Stimulated activated CD4-positive, alpha-beta T cell treated with anti-CD3 and anti-CD28 coated beads, Interleukin-12 subunit alpha, Interleukin-12 subunit beta, amount 100 ng/mL, for 24 hours (primary cell): Measurements from ENCODE around the gene KIN.
"Not testable (repeated sequence)": the region's sequence is repeated elsewhere in the genome, so short reads cannot be mapped to it uniquely, and the experiment has no call there.

Source experiments
- DNase-seq, 2 experiments: peaks; one replicate each; pipeline ENCODE4 v3.0.0-alpha.2; 2020; ENCODE audit warnings: low read depth in 2 of 2

The KIN gene, protein sequence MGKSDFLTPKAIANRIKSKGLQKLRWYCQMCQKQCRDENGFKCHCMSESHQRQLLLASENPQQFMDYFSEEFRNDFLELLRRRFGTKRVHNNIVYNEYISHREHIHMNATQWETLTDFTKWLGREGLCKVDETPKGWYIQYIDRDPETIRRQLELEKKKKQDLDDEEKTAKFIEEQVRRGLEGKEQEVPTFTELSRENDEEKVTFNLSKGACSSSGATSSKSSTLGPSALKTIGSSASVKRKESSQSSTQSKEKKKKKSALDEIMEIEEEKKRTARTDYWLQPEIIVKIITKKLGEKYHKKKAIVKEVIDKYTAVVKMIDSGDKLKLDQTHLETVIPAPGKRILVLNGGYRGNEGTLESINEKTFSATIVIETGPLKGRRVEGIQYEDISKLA

DNA sequence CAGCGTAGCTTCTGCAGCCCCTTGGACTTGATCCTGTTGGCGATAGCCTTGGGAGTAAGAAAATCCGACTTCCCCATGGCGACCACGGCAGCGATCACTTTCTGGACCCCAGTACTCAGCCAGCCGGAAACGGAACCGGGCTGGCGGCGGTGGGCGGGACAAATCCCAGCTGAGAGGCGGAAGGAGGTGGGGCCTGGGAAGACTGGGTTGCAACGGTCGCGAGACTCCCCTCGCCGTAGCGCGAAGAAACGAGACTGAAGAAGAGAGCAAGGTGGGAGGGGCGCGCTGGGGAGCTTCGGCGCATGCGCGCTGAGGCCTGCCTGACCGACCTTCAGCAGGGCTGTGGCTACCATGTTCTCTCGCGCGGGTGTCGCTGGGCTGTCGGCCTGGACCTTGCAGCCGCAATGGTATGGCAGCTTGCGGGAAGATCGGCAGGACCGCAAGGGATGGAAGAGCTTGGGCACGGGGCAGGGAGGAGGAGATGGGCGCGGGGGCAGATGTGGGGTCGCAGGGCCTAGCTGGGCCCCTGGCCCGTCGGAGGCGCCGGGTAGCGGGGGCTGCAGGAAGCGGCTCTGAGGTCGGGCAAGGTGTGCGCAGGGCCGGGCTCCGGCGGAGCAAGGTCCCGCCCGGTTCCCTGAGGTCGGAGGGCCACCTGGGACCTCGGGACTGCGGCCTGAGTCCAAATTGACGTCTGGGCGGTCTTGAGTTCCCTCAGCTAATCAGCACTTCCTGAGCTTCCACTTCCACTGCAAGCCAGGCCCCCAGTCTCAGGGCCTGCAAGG is at the start of gene KIN, which contains the start of gene ATP5F1C:
KIN (minus strand) TSS at position 137 of the 782 bp plus-strand sequence; CDS start at position 77, 60 bp downstream.
ATP5F1C (plus strand) TSS at position 321 of the 782 bp plus-strand sequence; CDS start at position 352, 31 bp downstream.
- peak; percentile 97 for DNase-seq

DNA sequence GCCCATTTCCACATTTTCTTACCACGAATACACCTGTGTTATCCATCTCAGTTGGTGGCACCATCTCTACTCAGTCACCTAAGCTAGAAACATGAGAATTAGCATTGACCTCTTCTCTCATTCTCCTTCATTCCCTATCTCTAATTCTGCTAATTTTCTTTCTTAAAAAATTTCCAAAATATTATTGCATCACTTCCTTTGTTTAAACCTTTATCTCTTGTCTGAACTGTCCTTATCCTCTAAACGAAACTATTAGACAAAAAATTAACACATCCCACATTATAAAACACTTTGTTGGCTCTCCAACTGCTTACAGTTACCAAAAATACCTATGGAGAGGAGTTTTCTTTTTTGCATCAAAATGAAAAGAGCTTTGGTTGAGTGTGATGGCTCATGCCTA is 48.8 kb upstream of the KIN start:
- DNase-seq = no peak

DNA sequence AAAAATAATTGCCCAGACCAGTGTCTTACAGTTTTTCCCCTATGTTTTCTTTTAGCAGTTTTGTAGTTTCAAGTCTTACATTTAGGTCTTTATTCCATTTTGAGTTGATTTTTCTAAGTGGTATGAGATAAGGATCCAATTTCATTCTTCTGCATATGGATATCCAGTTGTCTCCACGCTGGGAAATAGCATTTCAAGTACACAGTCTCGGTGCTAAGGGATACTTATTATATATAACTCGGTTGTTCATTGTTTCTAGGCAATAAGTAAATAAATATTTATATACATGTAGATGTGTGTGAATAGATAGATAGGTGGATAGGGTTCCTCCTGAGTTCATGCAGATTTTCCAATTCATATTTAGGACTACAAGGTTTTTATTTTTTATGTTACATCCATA is 46.5 kb upstream of the KIN start:
- no peak for DNase-seq

DNA sequence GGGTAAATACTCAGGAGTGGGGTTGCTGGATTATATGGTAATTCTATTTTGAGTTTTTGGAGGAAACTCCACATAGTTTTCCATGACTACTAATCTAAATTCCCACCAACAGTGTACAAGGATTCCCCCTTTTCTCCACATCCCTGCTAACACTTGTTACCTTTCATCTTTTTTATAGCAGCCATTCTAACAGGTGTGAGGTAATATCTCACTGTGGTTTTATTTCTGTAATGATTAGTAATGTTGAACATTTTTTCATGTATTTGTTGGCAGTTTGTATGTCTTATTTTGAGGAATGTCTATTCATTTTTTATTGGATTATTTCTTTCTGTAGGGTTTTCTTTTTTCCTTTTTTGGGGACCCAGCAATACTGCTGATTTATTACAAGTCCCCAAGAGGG is 45.4 kb upstream of the KIN start:
- no peak for DNase-seq

DNA sequence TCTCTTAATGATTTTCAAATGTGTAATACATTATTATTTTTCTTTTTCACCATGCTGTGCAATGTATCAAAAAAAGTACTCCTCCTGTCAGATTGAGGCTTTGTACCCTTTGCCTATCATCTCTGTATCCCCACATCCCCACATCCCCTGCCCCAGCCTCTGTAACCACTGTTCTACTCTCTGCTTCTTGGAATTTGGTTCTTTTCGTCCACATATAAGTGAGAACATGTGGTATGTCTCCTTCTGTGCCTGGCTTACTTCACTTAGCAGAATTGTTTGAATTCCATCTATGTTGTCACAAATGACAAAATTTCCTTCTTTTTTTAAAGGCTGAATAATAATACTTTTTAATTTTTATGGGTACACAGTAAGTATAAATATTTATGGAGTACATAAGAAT is 44.3 kb upstream of the KIN start:
- DNase-seq = no peak

DNA sequence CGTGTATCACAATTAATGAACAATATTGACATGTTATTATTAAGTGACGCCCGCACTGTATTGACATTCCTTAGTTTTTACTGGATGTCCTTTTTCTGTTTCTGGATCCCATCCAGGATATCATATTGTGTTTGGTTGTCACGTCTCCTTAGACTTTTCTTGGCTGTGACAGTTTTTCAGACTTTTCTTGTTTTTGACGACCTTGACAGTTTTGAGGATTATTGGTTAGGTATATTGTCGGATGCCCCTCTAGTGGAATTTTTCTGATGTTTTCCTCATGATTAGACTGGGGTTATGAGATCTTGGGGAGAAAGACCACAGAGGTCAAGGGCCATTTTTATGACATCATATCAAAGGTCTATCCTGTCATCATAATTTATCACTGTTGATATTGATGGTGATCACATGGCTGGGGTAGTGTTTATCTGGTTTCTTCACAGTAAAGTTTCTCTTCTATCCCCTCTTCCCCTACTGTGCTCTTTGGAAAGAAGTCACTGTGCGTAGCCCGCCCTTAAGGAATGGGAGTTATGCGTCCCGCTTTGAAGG is 41.6 kb upstream of the KIN start:
- no peak for DNase-seq

DNA sequence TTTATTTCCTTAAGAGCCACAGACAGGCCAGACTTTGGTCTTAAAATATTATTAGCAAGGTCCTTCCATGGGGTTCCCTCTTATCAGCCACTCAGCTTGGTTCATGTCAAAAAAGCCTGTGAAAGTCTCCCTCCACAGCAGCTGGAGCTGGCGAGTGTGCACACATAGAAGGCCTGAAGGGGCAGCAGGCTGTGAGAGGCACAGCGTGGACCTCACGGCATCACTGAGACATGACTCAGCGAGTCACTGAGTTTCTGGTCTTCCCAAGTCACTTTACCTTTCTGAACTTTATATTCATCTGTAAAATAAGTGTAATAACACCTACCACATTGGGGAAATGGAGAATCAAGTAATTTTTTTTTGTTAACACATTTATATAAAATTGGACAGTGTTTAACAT is 39.2 kb upstream of the KIN start:
- DNase-seq = no peak

DNA sequence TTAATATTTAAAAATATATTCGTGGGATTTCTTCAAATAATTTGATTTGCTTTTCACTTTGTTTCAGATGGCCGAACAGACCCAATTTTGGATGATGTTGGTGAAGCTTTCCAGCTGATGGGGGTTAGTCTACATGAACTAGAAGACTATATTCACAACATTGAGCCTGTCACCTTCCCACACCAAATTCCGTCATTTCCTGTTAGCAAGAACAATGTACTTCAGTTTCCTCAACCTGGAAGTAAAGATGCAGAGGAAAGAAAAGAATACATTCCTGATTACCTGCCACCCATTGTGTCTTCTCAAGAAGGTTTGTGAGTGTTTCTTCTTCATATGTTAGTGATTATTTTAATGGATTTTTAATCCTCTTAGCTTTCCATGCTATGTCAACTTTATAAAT is 36.5 kb upstream of the KIN start:
- no peak for DNase-seq

DNA sequence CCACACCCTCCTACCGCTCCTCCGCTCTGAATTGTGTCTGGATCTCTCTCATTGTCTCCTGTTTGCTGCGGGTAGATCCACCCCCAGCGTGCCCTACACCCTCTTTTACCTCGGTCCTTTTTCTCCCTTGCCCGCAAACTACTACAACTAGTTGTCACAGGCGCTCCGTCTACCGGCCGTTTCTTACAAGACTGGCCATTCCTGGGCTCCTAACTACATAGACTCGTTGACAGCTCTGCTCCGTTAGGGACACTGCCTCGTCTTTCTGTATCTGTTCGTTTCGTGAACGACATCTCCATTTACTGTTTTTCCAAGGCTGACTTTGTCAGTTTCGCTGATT is 31.3 kb upstream of the KIN start:
- DNase-seq = no peak

DNA sequence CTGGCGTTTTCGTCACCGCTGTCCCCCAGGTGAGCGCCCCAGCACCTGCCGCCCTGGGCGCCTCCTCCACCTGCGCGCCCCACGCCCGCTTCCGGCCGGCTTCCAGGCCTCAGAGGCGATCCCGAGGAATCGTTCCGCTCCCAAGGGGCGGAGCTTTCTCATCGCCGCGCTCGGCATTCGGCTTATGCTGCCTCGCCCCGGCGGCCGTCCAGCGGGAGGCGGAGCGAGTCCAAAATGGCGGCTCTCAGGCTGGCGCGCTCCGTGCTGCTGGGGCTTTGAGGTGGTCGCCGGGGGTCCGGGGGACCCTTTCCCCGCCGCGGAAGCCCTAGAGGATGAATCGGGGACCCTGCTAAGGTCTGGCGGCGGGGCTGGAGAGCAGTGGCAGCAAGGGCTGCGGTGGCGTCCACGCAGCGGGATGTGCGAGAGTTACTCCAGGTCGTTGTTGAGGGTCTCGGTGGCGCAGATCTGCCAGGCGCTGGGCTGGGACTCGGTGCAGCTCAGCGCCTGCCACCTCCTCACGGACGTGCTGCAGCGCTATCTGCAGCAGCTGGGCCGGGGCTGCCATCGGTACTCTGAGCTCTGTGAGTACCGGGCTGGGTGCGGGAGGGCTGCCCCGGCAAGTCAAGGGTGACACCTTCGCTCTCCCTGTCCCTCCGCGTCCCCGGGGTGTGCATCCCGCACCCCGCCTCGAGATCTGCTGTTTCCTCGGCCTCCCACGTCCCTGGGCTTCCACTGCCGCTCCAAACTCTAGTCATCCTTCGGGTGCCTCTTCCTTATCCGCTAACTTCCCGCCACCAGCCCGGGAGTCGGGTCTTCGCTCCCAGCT is 30.7 kb upstream of the KIN start, which contains the start of gene TAF3:
TAF3 (plus strand) TSS at position 211 of the 826 bp plus-strand sequence; CDS start at position 416, 205 bp downstream.
- DNase-seq = peak; percentile 86 to 91

DNA sequence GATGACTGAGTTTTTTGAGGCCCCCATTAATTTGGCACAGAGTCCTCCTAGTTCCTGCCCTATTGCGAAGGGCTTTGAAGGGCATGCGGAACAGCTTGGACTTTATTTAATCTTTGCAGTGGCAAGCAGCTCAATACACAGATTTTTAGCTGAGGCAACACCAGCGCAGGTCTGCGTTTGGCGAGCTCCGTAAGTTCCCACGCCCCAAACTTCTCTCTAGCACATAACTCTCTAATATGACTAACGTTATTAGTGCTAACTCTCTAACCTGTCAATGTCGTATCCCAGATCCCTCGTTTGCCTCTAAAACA is 30.1 kb upstream of the KIN start:
- DNase-seq = no peak

DNA sequence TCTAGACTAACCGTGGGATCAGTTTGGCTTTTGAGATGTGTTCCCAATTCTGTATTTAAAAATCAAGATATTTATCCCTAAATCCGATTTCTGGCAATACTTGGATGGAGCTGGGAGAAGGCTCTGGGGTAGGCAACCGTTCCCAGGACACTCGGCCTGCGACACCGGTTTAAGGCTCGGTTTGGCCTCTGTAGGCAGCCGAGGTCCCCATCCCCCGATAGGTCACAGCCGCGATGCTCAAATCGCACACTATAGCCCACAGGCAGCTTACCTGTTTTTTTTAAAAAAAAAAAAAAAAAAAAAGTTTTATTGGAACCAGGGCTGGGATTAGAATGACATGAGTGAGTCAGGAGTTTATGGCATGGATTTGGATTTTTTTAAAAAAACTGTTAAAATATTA is 29.8 kb upstream of the KIN start:
- DNase-seq = no peak

DNA sequence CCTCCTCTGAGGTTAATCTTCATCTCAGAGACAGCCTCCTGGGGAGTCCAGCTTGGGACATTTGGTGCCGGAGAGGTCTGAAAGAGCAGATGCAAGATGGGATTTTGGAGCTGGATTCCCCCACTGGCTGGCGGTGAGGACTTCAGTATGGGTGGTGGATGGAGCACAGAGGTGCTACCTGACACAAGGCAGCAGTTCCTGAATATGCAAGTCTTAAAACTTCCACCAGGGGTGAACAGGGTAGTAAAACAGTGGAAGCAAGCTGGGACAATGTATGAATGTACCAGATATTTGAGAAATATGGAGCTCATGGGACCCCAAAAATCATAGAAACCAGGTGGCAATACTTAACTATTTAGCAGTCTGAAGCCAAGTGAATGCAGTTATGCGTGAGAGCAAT is 25.7 kb upstream of the KIN start:
- no peak for DNase-seq

DNA sequence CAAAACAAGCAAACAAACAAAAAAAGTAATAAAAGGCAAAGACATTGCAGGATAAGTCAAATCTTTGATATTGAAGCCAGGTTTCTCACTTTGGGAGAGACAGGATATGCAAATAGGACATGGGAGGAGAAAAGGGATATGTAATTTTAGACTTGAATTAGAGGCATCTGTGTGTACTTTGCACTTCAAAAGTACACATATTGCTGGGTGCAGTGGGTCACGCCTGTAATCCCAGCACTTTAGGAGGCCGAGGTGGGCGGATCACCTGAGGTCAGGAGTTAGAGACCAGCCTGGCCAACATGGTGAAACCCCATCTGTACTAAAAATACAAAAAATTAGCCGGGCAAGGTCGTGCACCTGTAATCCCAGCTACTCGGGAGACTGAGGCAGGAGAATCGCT is 23.9 kb upstream of the KIN start:
- DNase-seq = not testable (repeated sequence)

DNA sequence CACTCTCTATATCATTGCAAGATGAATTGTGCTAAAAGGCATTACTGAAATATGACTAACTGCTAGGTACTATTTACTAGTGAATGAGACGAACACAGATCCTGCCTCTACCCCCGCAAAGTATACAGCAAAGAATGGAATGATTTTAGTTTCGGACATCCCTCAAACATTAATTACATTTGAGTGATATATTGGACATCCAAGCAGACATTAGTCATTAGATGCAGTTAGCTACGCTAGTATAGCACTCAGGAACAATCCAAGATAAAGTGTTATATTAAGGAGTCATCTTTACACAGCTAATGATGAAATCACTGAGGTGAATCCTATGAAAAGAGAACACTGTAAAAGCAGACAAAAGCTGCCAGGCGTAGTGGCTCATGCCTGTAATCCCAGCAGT is 23.2 kb upstream of the KIN start:
- no peak for DNase-seq

DNA sequence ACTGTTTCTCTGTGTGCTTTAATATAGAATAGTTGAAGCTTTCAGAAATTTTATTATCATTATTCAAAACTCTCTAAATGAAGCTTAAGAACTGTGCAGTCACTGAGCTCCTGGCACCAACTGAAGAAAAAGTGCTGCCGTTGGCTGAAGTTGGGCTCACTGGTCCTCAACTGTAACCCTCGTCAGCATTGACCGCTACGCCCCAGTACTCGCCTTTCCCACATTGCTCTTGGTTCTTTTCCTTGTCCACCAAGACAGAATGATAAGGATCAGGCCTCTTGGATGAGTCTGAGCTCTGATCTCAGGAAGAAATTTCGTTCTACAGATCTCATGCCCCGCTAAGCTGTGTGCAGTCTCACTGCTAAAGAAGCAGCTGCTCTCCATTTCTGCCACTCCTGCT is 22.6 kb upstream of the KIN start:
- DNase-seq = no peak

DNA sequence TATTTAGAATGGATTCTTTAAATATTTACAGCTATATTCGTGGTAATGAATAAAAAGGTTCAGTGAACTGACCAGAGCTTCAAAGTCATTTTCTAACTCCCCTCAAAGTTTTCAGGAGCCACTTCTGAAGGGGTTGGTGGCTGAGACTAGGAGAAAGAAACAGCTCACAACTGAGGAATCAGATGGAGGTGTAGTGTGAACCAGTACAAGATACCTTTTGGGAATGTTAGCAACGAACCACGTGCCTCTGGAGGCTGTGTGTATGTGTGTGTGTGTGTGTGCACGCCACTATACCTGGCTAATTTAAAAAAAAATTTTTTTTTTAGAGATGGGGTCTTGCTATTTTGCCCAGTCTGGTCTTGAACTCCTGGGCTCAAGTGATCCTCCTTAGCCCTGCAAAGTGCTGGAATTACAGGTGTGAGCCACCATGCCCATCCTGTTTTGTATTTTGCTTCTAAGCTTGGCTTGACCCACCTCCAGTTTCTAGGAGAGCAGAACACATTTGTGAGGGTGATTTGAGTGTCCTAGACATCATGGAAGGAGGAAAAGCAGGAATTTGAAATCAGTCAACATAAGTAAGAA is 21.0 kb upstream of the KIN start:
- DNase-seq = no peak

DNA sequence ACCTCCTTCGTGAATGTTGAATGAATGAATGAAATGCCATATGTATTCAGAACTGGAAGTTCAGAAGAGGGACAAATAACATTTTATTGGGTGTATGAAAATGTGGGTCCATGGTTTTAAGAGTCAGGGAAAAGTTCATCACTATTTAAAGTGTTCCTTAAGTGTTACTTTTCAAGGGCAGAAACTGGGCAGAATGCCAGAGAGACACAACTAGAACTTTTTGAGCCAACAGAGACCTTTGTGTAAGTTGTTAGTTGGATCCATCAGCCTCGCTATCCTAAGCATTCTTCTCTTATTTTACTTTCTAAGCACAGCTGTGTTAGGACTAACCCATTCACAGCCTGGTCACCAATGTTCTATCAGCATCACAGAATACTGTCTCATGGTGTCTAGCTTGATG is 16.9 kb upstream of the KIN start:
- no peak for DNase-seq

DNA sequence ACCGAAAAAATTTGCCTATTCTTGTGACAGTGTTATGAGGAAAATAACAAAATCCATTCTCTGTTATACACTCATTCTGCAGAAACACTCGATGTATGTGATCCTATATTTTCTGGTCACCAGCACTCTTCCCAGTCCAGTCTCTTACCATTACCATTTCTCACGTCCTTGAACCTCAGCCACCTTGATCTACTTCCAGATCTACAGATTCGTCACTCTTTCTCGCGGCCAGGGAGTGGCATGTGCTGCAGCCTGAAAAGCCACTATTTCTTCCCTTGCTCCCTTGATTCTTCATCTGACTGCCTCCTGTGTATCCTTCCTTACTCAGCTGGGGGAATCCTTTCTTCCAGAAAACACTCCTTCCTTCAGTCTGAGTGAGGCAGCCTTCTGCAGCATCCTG is 16.4 kb upstream of the KIN start:
- no peak for DNase-seq

DNA sequence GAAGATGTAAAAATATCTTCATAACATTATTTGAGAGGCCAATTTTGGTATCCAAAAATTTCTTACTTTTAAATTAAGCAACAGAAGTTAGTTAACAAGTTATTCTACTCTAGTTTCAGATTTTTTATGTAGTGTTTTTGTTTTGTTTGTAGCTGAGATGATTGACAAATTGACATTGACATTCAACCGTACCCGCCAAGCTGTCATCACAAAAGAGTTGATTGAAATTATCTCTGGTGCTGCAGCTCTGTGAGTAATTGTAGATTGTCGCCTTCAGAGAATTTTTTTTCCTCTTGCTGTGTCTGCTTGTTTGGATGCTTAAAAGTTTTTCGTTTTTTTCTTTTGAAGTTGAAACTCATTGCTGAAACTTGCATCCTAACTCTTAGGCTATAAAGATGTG is 14.8 kb upstream of the KIN start:
- DNase-seq = no peak

DNA sequence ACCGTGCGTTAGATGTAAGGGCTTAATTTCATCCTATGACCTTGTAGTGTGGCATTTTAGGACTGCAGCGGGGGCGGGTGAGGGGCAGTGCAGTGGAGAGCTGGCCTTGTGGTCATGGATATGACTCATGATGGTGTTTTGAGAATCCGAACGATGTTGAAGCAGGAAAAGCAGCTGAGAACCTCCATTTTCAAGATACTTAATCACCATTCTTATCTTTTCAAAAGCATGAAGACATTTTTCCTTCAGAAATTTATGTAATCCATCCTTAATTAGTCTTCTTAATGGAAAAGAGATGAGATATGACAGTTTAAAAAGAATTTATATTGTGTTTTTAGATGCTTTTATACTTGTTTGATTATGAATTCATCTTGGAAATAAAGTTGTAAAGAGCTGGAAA is 9.8 kb upstream of the KIN start:
- DNase-seq = peak in 1 of 2 experiments; percentile 8

DNA sequence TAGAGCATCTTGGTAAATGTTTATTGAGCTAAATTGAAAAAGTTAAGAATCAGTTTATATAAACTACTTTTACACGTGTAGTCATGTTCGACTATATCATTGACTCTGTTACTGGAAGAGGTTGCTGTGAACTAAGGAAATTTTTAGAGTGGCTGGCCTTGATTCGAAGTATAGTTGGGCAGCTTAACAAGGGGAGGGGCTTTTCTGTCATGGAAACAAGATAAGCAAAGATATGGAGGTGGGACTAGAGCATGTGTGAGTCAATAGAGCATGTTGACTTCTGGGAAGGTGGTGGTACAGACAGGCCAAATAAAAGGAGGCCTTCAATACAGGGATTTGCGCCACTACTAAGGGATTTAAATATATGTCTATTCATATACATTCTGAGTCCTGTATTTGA is 7.8 kb upstream of the KIN start:
- no peak for DNase-seq
